ENCODE measurements around the gene FALEC. TPM values are rescaled to one million over a fixed set of nuclear protein-coding genes. Genes with fewer than 3 reads are reported as not detected.

The FALEC gene
- total and polyA plus RNA-seq, 9 of the 15 experiments (the other 6 are each of a cell fraction or from before 2014, with no cell fraction given) = 0.15 to 1.8 (median 0.53) TPM; not detected in 5

- TF ChIP-seq HLTF (IDR thresholded peaks at IDR 0.05) (0 out of 2 replicates have a peak, but pooled peaks have one; percentile 6), TFAP4 (CRISPR knock-in tag; IDR thresholded peaks at IDR 0.05; ENCODE audit: borderline replicate concordance) (peak; percentile 79; the same call in 1 of the 2 replicates), KAT7 (CRISPR knock-in tag; IDR thresholded peaks at IDR 0.05; ENCODE audit: borderline replicate concordance) (peak; percentile 59; the same call in 1 of the 2 replicates), ZEB2 (IDR thresholded peaks at IDR 0.05) (no peak), SMC3 (conservative IDR thresholded peaks at IDR 0.05; ENCODE audit: insufficient read depth, low read depth, low read length) (peak; percentile 76), MAZ (CRISPR knock-in tag; conservative IDR thresholded peaks at IDR 0.05 in 1 of 2, IDR thresholded peaks at IDR 0.05 in 1 of 2) (0 out of 4 replicates have a peak, but pooled peaks of 1 of the 2 experiments have one; percentile 19), NCOA4 (IDR thresholded peaks at IDR 0.05; ENCODE audit: partially characterized antibody) (no peak), ZNF274 (IDR thresholded peaks at IDR 0.05; ENCODE audit: borderline replicate concordance, low read depth, low read length) (no peak), CREB1 (IDR thresholded peaks at IDR 0.05) (no peak), CREB1 (CRISPR knock-in tag; IDR thresholded peaks at IDR 0.05) (peak; percentile 27; the same call in 1 of the 2 replicates), CHD2 (IDR thresholded peaks at IDR 0.05; ENCODE audit: low read depth, low read length) (0 out of 2 replicates have a peak, but pooled peaks have one; percentile 6), XRCC5 (IDR thresholded peaks at IDR 0.05; ENCODE audit: low read depth, low read length) (peak; percentile 90; the same call in 1 of the 2 replicates), SRF (CRISPR knock-in tag; IDR thresholded peaks at IDR 0.05) (0 out of 4 replicates have a peak, but pooled peaks of 1 of the 2 experiments have one; percentile 21), NRF1 (conservative IDR thresholded peaks at IDR 0.05 in 1 of 2, IDR thresholded peaks at IDR 0.05 in 1 of 2) (peak; percentile 61 to 74; a peak in 3 of 4 replicates), TAF9B (IDR thresholded peaks at IDR 0.05; ENCODE audit: partially characterized antibody) (no peak), RREB1 (CRISPR knock-in tag; IDR thresholded peaks at IDR 0.05) (no peak), SMAD4 (CRISPR knock-in tag; conservative IDR thresholded peaks at IDR 0.05) (peak; percentile 24; the same call in 1 of the 2 replicates), HMBOX1 (IDR thresholded peaks at IDR 0.05) (no peak), SUPT5H (IDR thresholded peaks at IDR 0.05) (peak; percentile 14; the same call in 1 of the 2 replicates), NFIX (CRISPR knock-in tag; IDR thresholded peaks at IDR 0.05; ENCODE audit: low read depth) (no peak)
These were observed 44.5 kb downstream of the FALEC start (continued) for GRCh38 chr1:150560011-150560438.

Measured in K562 (cell line).